ENCODE data around the gene ABHD17A.

ABHD17A gene

GRCh38 chr19:1911995-1912394 lies 26.7 kb upstream of the ABHD17A start:
- DNase-seq: no peak
- Histone ChIP-seq H3K27ac (ENCODE audit: insufficient read depth in 1 of 2, low read depth in 1 of 2, low read length in 2 of 2, poor library complexity in 1 of 2, severe bottlenecking in 2 of 2) (no peak overlapping the region), H3K4me3 (ENCODE audit: control insufficient read depth in 1 of 7, extremely low read depth in 1 of 7, insufficient read depth in 4 of 7, low read depth in 2 of 7, low read length in 6 of 7) (no peak overlapping the region), H3K36me3 (ENCODE audit: control insufficient read depth in 4 of 4, insufficient read depth in 4 of 4, low read length in 3 of 4) (peaks cover 0 to 48% (median 18%) of the 10 kb centered on the region in 4 experiments), H3K27me3 (replicated peaks in 2 of 5; ENCODE audit: control insufficient read depth in 4 of 5, insufficient read depth in 5 of 5, low read length in 4 of 5) (no peaks in the 10 kb centered on the region), H3K4me1 (ENCODE audit: control extremely low read depth in 1 of 4, control insufficient read depth in 4 of 4, insufficient read depth in 4 of 4, low read length in 3 of 4) (peaks cover 0 to 33% (median 27%) of the 10 kb centered on the region in 4 experiments), H3K9me3 (ENCODE audit: control extremely low read depth in 1 of 5, control insufficient read depth in 4 of 5, insufficient read depth in 2 of 5, low read depth in 1 of 5, low read length in 4 of 5) (no peaks in the 10 kb centered on the region)
- ChIA-PET CTCF (interaction anchor here (1.1 to 1.6 kb wide), 3 partner anchors 24 to 47 kb away, joined by 3 to 6 read pairs (median 4); no protein-coding TSS in a partner anchor), POLR2A (no interaction called here)
- WGBS (ENCODE audit: insufficient coverage): 98% methylated on average over 36 of the region's 37 CpGs

GRCh38 chr19:1911098-1911497 lies 25.8 kb upstream of the ABHD17A start:
- peaks cover 0 to 41% (median 18%) of the 10 kb centered on the region in 4 experiments for H3K36me3 ChIP-seq (ENCODE audit: control insufficient read depth in 4 of 4, insufficient read depth in 4 of 4, low read length in 3 of 4)
- H3K27me3 ChIP-seq (replicated peaks in 2 of 5; ENCODE audit: control insufficient read depth in 4 of 5, insufficient read depth in 5 of 5, low read length in 4 of 5): no peaks in the 10 kb centered on the region
- no peaks in the 10 kb centered on the region for H3K9me3 ChIP-seq (ENCODE audit: control extremely low read depth in 1 of 5, control insufficient read depth in 4 of 5, insufficient read depth in 2 of 5, low read depth in 1 of 5, low read length in 4 of 5)
- H3K27ac ChIP-seq (ENCODE audit: insufficient read depth in 1 of 2, low read depth in 1 of 2, low read length in 2 of 2, poor library complexity in 1 of 2, severe bottlenecking in 2 of 2): no peak overlapping the region
- no peak for DNase-seq
- H3K4me1 ChIP-seq (ENCODE audit: control extremely low read depth in 1 of 4, control insufficient read depth in 4 of 4, insufficient read depth in 4 of 4, low read length in 3 of 4): peaks cover 0 to 31% (median 23%) of the 10 kb centered on the region in 4 experiments
- ChIA-PET CTCF (interaction anchor here (1.0 to 1.6 kb wide), 5 partner anchors 15 to 46 kb away, joined by 3 to 6 read pairs (median 3); no protein-coding TSS in a partner anchor), POLR2A (no interaction called here)
- no peak overlapping the region for H3K4me3 ChIP-seq (ENCODE audit: control insufficient read depth in 1 of 7, extremely low read depth in 1 of 7, insufficient read depth in 4 of 7, low read depth in 2 of 7, low read length in 6 of 7)
- WGBS (ENCODE audit: insufficient coverage): 96% methylated on average over 12 of the region's 13 CpGs

GRCh38 chr19:1910177-1910576 lies 24.9 kb upstream of the ABHD17A start:
- Histone ChIP-seq H3K27me3 (replicated peaks in 2 of 5; ENCODE audit: control insufficient read depth in 4 of 5, insufficient read depth in 5 of 5, low read length in 4 of 5) (no peaks in the 10 kb centered on the region), H3K27ac (ENCODE audit: insufficient read depth in 1 of 2, low read depth in 1 of 2, low read length in 2 of 2, poor library complexity in 1 of 2, severe bottlenecking in 2 of 2) (no peak overlapping the region), H3K9me3 (ENCODE audit: control extremely low read depth in 1 of 5, control insufficient read depth in 4 of 5, insufficient read depth in 2 of 5, low read depth in 1 of 5, low read length in 4 of 5) (no peaks in the 10 kb centered on the region), H3K4me3 (ENCODE audit: control insufficient read depth in 1 of 7, extremely low read depth in 1 of 7, insufficient read depth in 4 of 7, low read depth in 2 of 7, low read length in 6 of 7) (peak overlapping the region in 2 of 7 experiments; percentile 30 to 44), H3K4me1 (ENCODE audit: control extremely low read depth in 1 of 4, control insufficient read depth in 4 of 4, insufficient read depth in 4 of 4, low read length in 3 of 4) (peaks cover 0 to 37% (median 31%) of the 10 kb centered on the region in 4 experiments), H3K36me3 (ENCODE audit: control insufficient read depth in 4 of 4, insufficient read depth in 4 of 4, low read length in 3 of 4) (peaks cover 0 to 39% (median 17%) of the 10 kb centered on the region in 4 experiments)
- ChIA-PET POLR2A (interaction anchor here (0.6 kb wide), 1 partner anchor 20 kb away, joined by 3 read pairs; no protein-coding TSS in a partner anchor), CTCF (interaction anchor here (0.5 to 1.2 kb wide), 3 partner anchors 12 to 44 kb away, joined by 3 to 4 read pairs (median 3); no protein-coding TSS in a partner anchor)
- 95% methylated on average over 10 of the region's 10 CpGs for WGBS (ENCODE audit: insufficient coverage)
- DNase-seq: peak in 2 of 3 donors; percentile 66 to 70

- Histone ChIP-seq H3K27me3 (replicated peaks in 2 of 5; ENCODE audit: control insufficient read depth in 4 of 5, insufficient read depth in 5 of 5, low read length in 4 of 5) (no peaks in the 10 kb centered on the region), H3K4me1 (ENCODE audit: control extremely low read depth in 1 of 4, control insufficient read depth in 4 of 4, insufficient read depth in 4 of 4, low read length in 3 of 4) (peaks cover 0 to 39% (median 32%) of the 10 kb centered on the region in 4 experiments), H3K4me3 (ENCODE audit: control insufficient read depth in 1 of 7, extremely low read depth in 1 of 7, insufficient read depth in 4 of 7, low read depth in 2 of 7, low read length in 6 of 7) (peak overlapping the region in 4 of 7 experiments; percentile 11 to 44 (median 36)), H3K36me3 (ENCODE audit: control insufficient read depth in 4 of 4, insufficient read depth in 4 of 4, low read length in 3 of 4) (peaks cover 0 to 34% (median 15%) of the 10 kb centered on the region in 4 experiments), H3K9me3 (ENCODE audit: control extremely low read depth in 1 of 5, control insufficient read depth in 4 of 5, insufficient read depth in 2 of 5, low read depth in 1 of 5, low read length in 4 of 5) (no peaks in the 10 kb centered on the region), H3K27ac (ENCODE audit: insufficient read depth in 1 of 2, low read depth in 1 of 2, low read length in 2 of 2, poor library complexity in 1 of 2, severe bottlenecking in 2 of 2) (no peak overlapping the region)
- ChIA-PET CTCF (interaction anchor here (1.2 kb wide), 1 partner anchor 12 kb away, joined by 3 read pairs; no protein-coding TSS in a partner anchor), POLR2A (interaction anchor here (0.6 kb wide), 1 partner anchor 20 kb away, joined by 3 read pairs; no protein-coding TSS in a partner anchor)
- 11% methylated on average over 9 of the region's 10 CpGs for WGBS (ENCODE audit: insufficient coverage)
- peak in 2 of 3 donors; percentile 77 to 78 for DNase-seq
These were observed 24.4 kb upstream of the ABHD17A start for GRCh38 chr19:1909761-1910080.

- DNase-seq: no peak
- Histone ChIP-seq H3K4me1 (ENCODE audit: control extremely low read depth in 1 of 4, control insufficient read depth in 4 of 4, insufficient read depth in 4 of 4, low read length in 3 of 4) (peaks cover 2 to 53% (median 45%) of the 10 kb centered on the region in 4 experiments), H3K36me3 (ENCODE audit: control insufficient read depth in 4 of 4, insufficient read depth in 4 of 4, low read length in 3 of 4) (peaks cover 0 to 20% (median 9%) of the 10 kb centered on the region in 4 experiments), H3K27me3 (replicated peaks in 2 of 5; ENCODE audit: control insufficient read depth in 4 of 5, insufficient read depth in 5 of 5, low read length in 4 of 5) (no peaks in the 10 kb centered on the region), H3K27ac (ENCODE audit: insufficient read depth in 1 of 2, low read depth in 1 of 2, low read length in 2 of 2, poor library complexity in 1 of 2, severe bottlenecking in 2 of 2) (no peak overlapping the region), H3K4me3 (ENCODE audit: control insufficient read depth in 1 of 7, extremely low read depth in 1 of 7, insufficient read depth in 4 of 7, low read depth in 2 of 7, low read length in 6 of 7) (no peak overlapping the region), H3K9me3 (ENCODE audit: control extremely low read depth in 1 of 5, control insufficient read depth in 4 of 5, insufficient read depth in 2 of 5, low read depth in 1 of 5, low read length in 4 of 5) (no peaks in the 10 kb centered on the region)
- 96% methylated on average over 12 of the region's 13 CpGs for WGBS (ENCODE audit: insufficient coverage)
- ChIA-PET POLR2A (no interaction called here), CTCF (interaction anchor here (1.7 kb wide), 1 partner anchor 10 kb away, joined by 3 read pairs; no protein-coding TSS in a partner anchor)
These were observed 23.0 kb upstream of the ABHD17A start for GRCh38 chr19:1908364-1908678.

- POLR2A ChIA-PET: no interaction called here
- Histone ChIP-seq H3K9me3 (ENCODE audit: control extremely low read depth in 1 of 5, control insufficient read depth in 4 of 5, insufficient read depth in 2 of 5, low read depth in 1 of 5, low read length in 4 of 5) (no peaks in the 10 kb centered on the region), H3K27ac (ENCODE audit: insufficient read depth in 1 of 2, low read depth in 1 of 2, low read length in 2 of 2, poor library complexity in 1 of 2, severe bottlenecking in 2 of 2) (no peak overlapping the region), H3K4me1 (ENCODE audit: control extremely low read depth in 1 of 4, control insufficient read depth in 4 of 4, insufficient read depth in 4 of 4, low read length in 3 of 4) (peaks cover 2 to 59% (median 49%) of the 10 kb centered on the region in 4 experiments), H3K27me3 (replicated peaks in 2 of 5; ENCODE audit: control insufficient read depth in 4 of 5, insufficient read depth in 5 of 5, low read length in 4 of 5) (no peaks in the 10 kb centered on the region), H3K4me3 (ENCODE audit: control insufficient read depth in 1 of 7, extremely low read depth in 1 of 7, insufficient read depth in 4 of 7, low read depth in 2 of 7, low read length in 6 of 7) (no peak overlapping the region), H3K36me3 (ENCODE audit: control insufficient read depth in 4 of 4, insufficient read depth in 4 of 4, low read length in 3 of 4) (peaks cover 0 to 14% (median 6%) of the 10 kb centered on the region in 4 experiments)
- DNase-seq: no peak
- CTCF ChIA-PET: interaction anchor here (1.7 kb wide), 1 partner anchor 10 kb away, joined by 3 read pairs; no protein-coding TSS in a partner anchor
- 96% methylated on average over 31 of the region's 43 CpGs for WGBS (ENCODE audit: insufficient coverage)
These were observed 22.5 kb upstream of the ABHD17A start for GRCh38 chr19:1907563-1908363.
